Measurements from ENCODE around the gene H1-8. TPM values are rescaled to one million over a fixed set of nuclear protein-coding genes. Genes with fewer than 3 reads are reported as not detected.

Gene H1-8
- total RNA-seq, 4 donors from 2014 or later: not detected

GRCh38 chr3:129505341-129505740 lies 37.6 kb upstream of the H1-8 start:
- Histone ChIP-seq H3K27me3 (no peaks in the 10 kb centered on the region), H3K36me3 (peaks cover 29 to 95% (median 54%) of the 10 kb centered on the region in 4 donors), H3K4me3 (no peak overlapping the region), H3K27ac (replicated peaks in 1 of 4) (no peak overlapping the region), H3K4me1 (peaks cover 0 to 71% (median 9%) of the 10 kb centered on the region in 4 donors), H3K9me3 (no peaks in the 10 kb centered on the region)
- intact Hi-C loops (cut with DNase I): no loop called here
- TF ChIP-seq EP300 (IDR thresholded peaks at IDR 0.05): no peak
- TF ChIP-seq POLR2A (IDR thresholded peaks at IDR 0.05; ENCODE audit: low read depth): no peak
- no peak for TF ChIP-seq CTCF (IDR thresholded peaks at IDR 0.05)
- TF ChIP-seq POLR2AphosphoS5 (IDR thresholded peaks at IDR 0.05): no peak
- WGBS: 85% methylated on average over 6 of the region's 6 CpGs
- DNase-seq (ENCODE audit: extremely low spot score): no peak

DNA sequence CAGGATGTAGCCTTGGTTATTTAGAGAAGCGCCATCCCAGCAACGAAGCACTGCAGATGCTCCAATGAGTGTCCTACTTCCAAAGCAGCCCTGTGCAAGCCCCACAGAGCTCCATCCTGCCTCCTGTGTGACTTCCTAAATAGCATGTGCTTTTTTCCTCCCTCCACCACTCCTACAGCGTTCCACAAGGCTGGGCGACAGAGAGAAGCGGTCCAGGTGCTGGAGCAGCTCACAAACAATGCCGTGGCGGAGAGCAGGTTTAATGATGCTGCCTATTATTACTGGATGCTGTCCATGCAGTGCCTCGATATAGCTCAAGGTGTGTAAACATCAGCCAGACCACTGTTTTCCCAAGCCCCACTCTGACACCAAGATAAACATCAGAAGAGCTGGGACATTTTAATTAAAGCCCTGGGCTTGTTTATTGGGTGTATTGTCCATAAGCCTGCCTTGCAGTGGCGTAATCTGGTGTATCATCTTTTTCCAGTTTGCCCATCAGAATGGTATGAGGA lies 36.7 kb upstream of the H1-8 start:
- Histone ChIP-seq H3K9me3 (no peaks in the 10 kb centered on the region), H3K4me3 (no peak overlapping the region), H3K27me3 (no peaks in the 10 kb centered on the region), H3K27ac (replicated peaks in 1 of 4) (no peak overlapping the region), H3K4me1 (peaks cover 0 to 62% (median 9%) of the 10 kb centered on the region in 4 donors), H3K36me3 (peaks cover 29 to 95% (median 54%) of the 10 kb centered on the region in 4 donors)
- no peak for TF ChIP-seq POLR2A (IDR thresholded peaks at IDR 0.05; ENCODE audit: low read depth)
- TF ChIP-seq CTCF (IDR thresholded peaks at IDR 0.05): no peak
- TF ChIP-seq POLR2AphosphoS5 (IDR thresholded peaks at IDR 0.05): no peak
- no peak for TF ChIP-seq EP300 (IDR thresholded peaks at IDR 0.05)
- DNase-seq (ENCODE audit: extremely low spot score): no peak
- intact Hi-C loops (cut with DNase I): no loop called here
- 86% methylated on average over 9 of the region's 9 CpGs for WGBS

DNA sequence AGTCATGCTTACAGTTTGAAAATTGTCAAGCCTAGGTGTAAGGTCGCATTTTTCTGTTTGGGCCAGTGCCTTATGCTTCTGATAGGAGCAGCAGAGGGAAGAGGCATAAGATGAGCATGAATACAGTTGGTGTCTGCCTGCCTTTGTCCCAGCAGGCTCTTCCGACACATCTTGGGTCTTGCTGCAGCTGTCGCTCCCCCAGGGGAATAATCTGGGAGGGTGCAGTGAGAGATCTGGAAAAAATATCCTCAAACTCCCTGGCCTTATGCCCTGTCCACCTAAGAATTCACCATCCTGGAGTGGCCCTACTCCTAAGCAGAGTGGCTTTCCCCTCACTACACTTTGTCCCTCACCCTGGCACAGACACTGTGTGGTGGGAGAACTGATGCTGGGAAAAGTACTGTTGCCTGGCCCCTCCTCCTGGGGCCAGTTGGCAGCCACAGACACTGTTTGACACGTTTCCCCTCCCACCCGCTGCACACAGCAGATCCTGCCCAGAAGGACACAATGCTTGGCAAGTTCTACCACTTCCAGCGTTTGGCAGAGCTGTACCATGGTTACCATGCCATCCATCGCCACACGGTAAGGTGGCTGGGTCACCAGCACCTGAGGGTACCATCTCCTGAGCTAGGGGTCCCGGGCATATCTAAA lies 35.7 kb upstream of the H1-8 start:
- TF ChIP-seq EP300 (IDR thresholded peaks at IDR 0.05): no peak
- peak in 1 of 2 donors; percentile 40 for TF ChIP-seq POLR2AphosphoS5 (IDR thresholded peaks at IDR 0.05)
- WGBS: 82% methylated on average over 8 of the region's 9 CpGs
- Histone ChIP-seq H3K27ac (replicated peaks in 1 of 4) (no peak overlapping the region), H3K9me3 (no peaks in the 10 kb centered on the region), H3K27me3 (no peaks in the 10 kb centered on the region), H3K4me3 (no peak overlapping the region), H3K4me1 (peaks cover 0 to 53% (median 9%) of the 10 kb centered on the region in 4 donors), H3K36me3 (peaks cover 22 to 96% (median 57%) of the 10 kb centered on the region in 4 donors)
- intact Hi-C loops (cut with DNase I): no loop called here
- DNase-seq (ENCODE audit: extremely low spot score): no peak

- DNase-seq (ENCODE audit: extremely low spot score): no peak
- TF ChIP-seq POLR2A (IDR thresholded peaks at IDR 0.05; ENCODE audit: low read depth): no peak
- no peak for TF ChIP-seq POLR2AphosphoS5 (IDR thresholded peaks at IDR 0.05)
- no peak for TF ChIP-seq CTCF (IDR thresholded peaks at IDR 0.05)
- TF ChIP-seq EP300 (IDR thresholded peaks at IDR 0.05): no peak
- peaks cover 10 to 96% (median 67%) of the 10 kb centered on the region in 4 donors for H3K36me3 ChIP-seq
These were observed 30.4 kb upstream of the H1-8 start for GRCh38 chr3:129512595-129512994.

GRCh38 chr3:129513705-129514104 lies 29.3 kb upstream of the H1-8 start:
- H3K4me1 ChIP-seq: no peaks in the 10 kb centered on the region
- H3K36me3 ChIP-seq: peaks cover 10 to 99% (median 75%) of the 10 kb centered on the region in 4 donors
- H3K27me3 ChIP-seq: no peaks in the 10 kb centered on the region
- H3K9me3 ChIP-seq: no peaks in the 10 kb centered on the region
- no peak for TF ChIP-seq POLR2AphosphoS5 (IDR thresholded peaks at IDR 0.05)
- TF ChIP-seq EP300 (IDR thresholded peaks at IDR 0.05): no peak
- TF ChIP-seq CTCF (IDR thresholded peaks at IDR 0.05): no peak
- TF ChIP-seq POLR2A (IDR thresholded peaks at IDR 0.05; ENCODE audit: low read depth): no peak
- no peak overlapping the region for H3K4me3 ChIP-seq
- 90% methylated on average over 8 of the region's 8 CpGs for WGBS
- intact Hi-C loops (cut with DNase I): no loop called here
- H3K27ac ChIP-seq (replicated peaks in 1 of 4): no peak overlapping the region
- DNase-seq (ENCODE audit: extremely low spot score): no peak

More at GRCh38 chr3:129512595-129512994, 30.4 kb upstream of the H1-8 start:
- Histone ChIP-seq H3K27ac (replicated peaks in 1 of 4) (no peak overlapping the region), H3K9me3 (no peaks in the 10 kb centered on the region), H3K4me3 (no peak overlapping the region), H3K27me3 (no peaks in the 10 kb centered on the region), H3K4me1 (peaks cover 0 to 4% (median 1%) of the 10 kb centered on the region in 4 donors)
- intact Hi-C loops (cut with DNase I): no loop called here
